K562 (cell line): Measurements from ENCODE around the gene LRRC51. TPM values are rescaled to one million over a fixed set of nuclear protein-coding genes. Genes with fewer than 3 reads are reported as not detected.

Experiments used
- MYC ChIP-seq, 2 experiments: fragments of 250-450 bp in 1 of 2; sonication (Bioruptor Pico) in 1 of 2; IDR thresholded peaks; 2 replicates each; pipeline versions ENCODE4 v1.5.1 to v1.6.1; 2012 to 2021; ENCODE audit warnings: low read depth in 2 of 2, borderline replicate concordance in 1 of 2, improper control_type of control experiment in 1 of 2, low read length in 1 of 2, mild to moderate bottlenecking in 1 of 2, moderate library complexity in 1 of 2
- NEUROD1 ChIP-seq: fragments of 150-350 bp; IDR thresholded peaks from 2 replicates; pipeline ENCODE4 v1.6.1; 2014; ENCODE audit warnings: borderline replicate concordance, low read length, low read depth; ENCODE audit not compliant: partially characterized antibody
- NR3C1 ChIP-seq: sonication (generic); formaldehyde crosslinking; IDR thresholded peaks from 2 replicates; pipeline ENCODE4 v1.8.1; 2022; ENCODE audit warnings: missing genetic modification reagents
- PCBP2 ChIP-seq: fragments of 200-400 bp; formaldehyde crosslinking; IDR thresholded peaks from 2 replicates; pipeline ENCODE4 v1.6.1; 2018; ENCODE audit warnings: low read length, low read depth, mild to moderate bottlenecking, moderate library complexity; ENCODE audit not compliant: poor library complexity, severe bottlenecking
- SOX6 ChIP-seq: fragments of 450-650 bp; IDR thresholded peaks from 2 replicates; pipeline ENCODE4 v1.6.1; 2014; ENCODE audit warnings: mild to moderate bottlenecking
- ZBTB1 ChIP-seq: sonication (generic); formaldehyde crosslinking; IDR thresholded peaks from 2 replicates; pipeline ENCODE4 v1.8.1; 2023; ENCODE audit warnings: missing genetic modification reagents, low read depth, mild to moderate bottlenecking, borderline replicate concordance
- ZNF124 ChIP-seq: sonication (generic); formaldehyde crosslinking; IDR thresholded peaks from 2 replicates; pipeline ENCODE4 v1.8.1; 2022; ENCODE audit warnings: missing genetic modification reagents
- ZNF175 ChIP-seq: fragments of 200-800 bp; sonication (Bioruptor generic); IDR thresholded peaks from 2 replicates; pipeline ENCODE4 v1.6.1; 2016; ENCODE audit warnings: low read depth, mild to moderate bottlenecking, missing genetic modification characterization, missing compliant biosample characterization
- ZNF239 ChIP-seq: fragments of 250-450 bp; sonication (Bioruptor Pico); IDR thresholded peaks from 2 replicates; pipeline ENCODE4 v1.4.0; 2020; ENCODE audit warnings: mild to moderate bottlenecking
- ZNF583 ChIP-seq: fragments of 250-450 bp; sonication (Bioruptor Pico); IDR thresholded peaks from 2 replicates; pipeline ENCODE4 v1.4.0; 2020
- polyA plus RNA-seq, 8 experiments: library from polyadenylated mRNA; depleted of rRNA in 4 of 8; stranded (reverse) in 5 of 8; unstranded in 3 of 8; fragments of >200 nt; fragmentation: Nextera tagmentation in 2 of 8; fragmentation: Illumina TruSeq in 1 of 8; extraction: Ambion mirVana in 2 of 8; extraction: Trizol in 1 of 8; gene quantifications; 2 replicates each; pipeline versions ENCODE4 v1.2.1 to v1.2.3, GENCODE V29; 2011 to 2014; ENCODE audit warnings: inconsistent platforms in 1 of 8, missing spikeins in 1 of 8
- total RNA-seq, 7 experiments: library from RNA; depleted of rRNA in 6 of 7; stranded (reverse); fragments of >200 nt in 6 of 7; fragmentation: Illumina TruSeq in 2 of 7; extraction: Trizol in 2 of 7; gene quantifications; 2 replicates each; pipeline versions ENCODE4 v1.2.1 to v1.2.3, GENCODE V29; 2011 to 2021; ENCODE audit warnings: low replicate concordance in 1 of 7
- TF ChIP-seq, protein P1 (sequence below): sonication (generic); formaldehyde crosslinking; IDR thresholded peaks from 2 replicates; pipeline ENCODE4 v1.8.1; 2022; ENCODE audit warnings: missing genetic modification reagents
- TF ChIP-seq, protein P2 (sequence below): fragments of 250-450 bp; sonication (Bioruptor Pico); IDR thresholded peaks from 2 replicates; pipeline ENCODE4 v1.8.0; 2022; ENCODE audit warnings: inconsistent platforms, mild to moderate bottlenecking, moderate library complexity, borderline replicate concordance
- TF ChIP-seq, protein P3 (sequence below): fragments of 250-450 bp; sonication (Bioruptor Pico); IDR thresholded peaks from 2 replicates; pipeline ENCODE4 v1.5.0; 2021; ENCODE audit warnings: mild to moderate bottlenecking, moderate library complexity
- TF ChIP-seq, protein P4 (sequence below): fragments of 250-450 bp; sonication (Bioruptor Pico); IDR thresholded peaks from 2 replicates; pipeline ENCODE4 v1.4.0; 2020; ENCODE audit warnings: mild to moderate bottlenecking, moderate library complexity
- TF ChIP-seq, protein P5 (sequence below), 2 experiments: fragments of 250-450 bp in 1 of 2; fragments of 450-650 bp in 1 of 2; sonication (Bioruptor Pico) in 1 of 2; IDR thresholded peaks; 2 replicates each; pipeline versions ENCODE4 v1.6.1 to v1.8.0; 2016 to 2021; ENCODE audit warnings: mild to moderate bottlenecking in 2 of 2, moderate library complexity in 2 of 2, missing compliant biosample characterization in 1 of 2, missing genetic modification characterization in 1 of 2

LRRC51 gene
- total and polyA plus RNA-seq, 9 of the 15 experiments (the other 6 are each of a cell fraction or from before 2014, with no cell fraction given), result 4.7 to 10.6 (median 5.6) TPM

DNA sequence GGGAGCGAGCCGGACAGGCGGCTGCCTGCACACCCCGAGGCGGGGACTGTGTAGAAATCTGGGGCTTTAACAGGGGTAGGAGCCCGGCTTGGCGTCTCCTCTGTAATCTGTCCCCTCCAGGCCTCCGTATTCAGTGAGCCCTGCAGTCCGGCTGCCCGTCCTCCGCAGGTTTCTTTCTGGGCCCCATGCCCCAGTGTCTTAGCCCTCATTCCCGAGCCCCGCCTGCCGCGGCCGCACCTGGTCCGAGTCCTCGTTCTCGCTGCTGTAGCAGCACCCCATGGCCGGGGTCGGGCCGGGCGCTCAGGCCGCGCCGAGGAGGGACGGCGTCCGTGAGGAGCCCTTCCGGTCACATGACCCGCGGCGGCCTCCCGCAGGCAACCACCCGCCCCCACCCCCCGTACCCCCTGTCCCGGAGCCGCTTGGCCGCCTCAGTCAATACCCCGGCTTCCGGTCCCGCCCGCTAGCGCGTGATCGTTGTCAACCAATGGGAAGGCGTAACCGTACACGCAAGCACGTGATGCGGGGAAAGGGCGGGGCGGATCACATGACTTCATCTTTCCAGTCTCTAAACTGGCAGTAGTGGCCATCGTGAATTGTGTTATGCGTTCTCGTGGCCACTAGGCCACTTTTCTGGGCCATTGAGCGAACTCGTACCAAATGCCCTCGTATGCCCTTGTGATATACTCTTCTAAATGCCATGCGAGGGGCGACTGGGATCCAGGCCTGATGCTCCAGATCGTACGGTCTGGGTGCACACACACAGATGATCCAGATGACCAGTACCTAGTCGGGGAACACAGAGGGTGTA, 22.5 kb downstream of the LRRC51 start, which contains the start of gene LAMTOR1 (continued):
- TF ChIP-seq, protein P1, sequence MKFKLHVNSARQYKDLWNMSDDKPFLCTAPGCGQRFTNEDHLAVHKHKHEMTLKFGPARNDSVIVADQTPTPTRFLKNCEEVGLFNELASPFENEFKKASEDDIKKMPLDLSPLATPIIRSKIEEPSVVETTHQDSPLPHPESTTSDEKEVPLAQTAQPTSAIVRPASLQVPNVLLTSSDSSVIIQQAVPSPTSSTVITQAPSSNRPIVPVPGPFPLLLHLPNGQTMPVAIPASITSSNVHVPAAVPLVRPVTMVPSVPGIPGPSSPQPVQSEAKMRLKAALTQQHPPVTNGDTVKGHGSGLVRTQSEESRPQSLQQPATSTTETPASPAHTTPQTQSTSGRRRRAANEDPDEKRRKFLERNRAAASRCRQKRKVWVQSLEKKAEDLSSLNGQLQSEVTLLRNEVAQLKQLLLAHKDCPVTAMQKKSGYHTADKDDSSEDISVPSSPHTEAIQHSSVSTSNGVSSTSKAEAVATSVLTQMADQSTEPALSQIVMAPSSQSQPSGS (CRISPR knock-in tag), result no peak
- TF ChIP-seq SOX6 (peak; percentile 57; the same call in 1 of the 2 replicates), ZBTB1 (no peak), NR3C1 (CRISPR knock-in tag) (no peak), PCBP2 (no peak), ZNF239 (CRISPR knock-in tag) (no peak), ZNF175 (CRISPR knock-in tag) (peak; percentile 79), MYC (IDR thresholded peaks at IDR 0.05; ENCODE audit: low read depth, low read length) (peak; percentile 70), MYC (CRISPR knock-in tag; IDR thresholded peaks at IDR 0.05; ENCODE audit: borderline replicate concordance, low read depth) (no peak; the same call in 1 of the 2 replicates), ZNF583 (CRISPR knock-in tag) (peak; percentile 47; the same call in 1 of the 2 replicates), NEUROD1 (no peak), ZNF124 (no peak)
- TF ChIP-seq, protein P2, sequence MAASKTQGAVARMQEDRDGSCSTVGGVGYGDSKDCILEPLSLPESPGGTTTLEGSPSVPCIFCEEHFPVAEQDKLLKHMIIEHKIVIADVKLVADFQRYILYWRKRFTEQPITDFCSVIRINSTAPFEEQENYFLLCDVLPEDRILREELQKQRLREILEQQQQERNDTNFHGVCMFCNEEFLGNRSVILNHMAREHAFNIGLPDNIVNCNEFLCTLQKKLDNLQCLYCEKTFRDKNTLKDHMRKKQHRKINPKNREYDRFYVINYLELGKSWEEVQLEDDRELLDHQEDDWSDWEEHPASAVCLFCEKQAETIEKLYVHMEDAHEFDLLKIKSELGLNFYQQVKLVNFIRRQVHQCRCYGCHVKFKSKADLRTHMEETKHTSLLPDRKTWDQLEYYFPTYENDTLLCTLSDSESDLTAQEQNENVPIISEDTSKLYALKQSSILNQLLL, result no peak
- TF ChIP-seq, protein P3, sequence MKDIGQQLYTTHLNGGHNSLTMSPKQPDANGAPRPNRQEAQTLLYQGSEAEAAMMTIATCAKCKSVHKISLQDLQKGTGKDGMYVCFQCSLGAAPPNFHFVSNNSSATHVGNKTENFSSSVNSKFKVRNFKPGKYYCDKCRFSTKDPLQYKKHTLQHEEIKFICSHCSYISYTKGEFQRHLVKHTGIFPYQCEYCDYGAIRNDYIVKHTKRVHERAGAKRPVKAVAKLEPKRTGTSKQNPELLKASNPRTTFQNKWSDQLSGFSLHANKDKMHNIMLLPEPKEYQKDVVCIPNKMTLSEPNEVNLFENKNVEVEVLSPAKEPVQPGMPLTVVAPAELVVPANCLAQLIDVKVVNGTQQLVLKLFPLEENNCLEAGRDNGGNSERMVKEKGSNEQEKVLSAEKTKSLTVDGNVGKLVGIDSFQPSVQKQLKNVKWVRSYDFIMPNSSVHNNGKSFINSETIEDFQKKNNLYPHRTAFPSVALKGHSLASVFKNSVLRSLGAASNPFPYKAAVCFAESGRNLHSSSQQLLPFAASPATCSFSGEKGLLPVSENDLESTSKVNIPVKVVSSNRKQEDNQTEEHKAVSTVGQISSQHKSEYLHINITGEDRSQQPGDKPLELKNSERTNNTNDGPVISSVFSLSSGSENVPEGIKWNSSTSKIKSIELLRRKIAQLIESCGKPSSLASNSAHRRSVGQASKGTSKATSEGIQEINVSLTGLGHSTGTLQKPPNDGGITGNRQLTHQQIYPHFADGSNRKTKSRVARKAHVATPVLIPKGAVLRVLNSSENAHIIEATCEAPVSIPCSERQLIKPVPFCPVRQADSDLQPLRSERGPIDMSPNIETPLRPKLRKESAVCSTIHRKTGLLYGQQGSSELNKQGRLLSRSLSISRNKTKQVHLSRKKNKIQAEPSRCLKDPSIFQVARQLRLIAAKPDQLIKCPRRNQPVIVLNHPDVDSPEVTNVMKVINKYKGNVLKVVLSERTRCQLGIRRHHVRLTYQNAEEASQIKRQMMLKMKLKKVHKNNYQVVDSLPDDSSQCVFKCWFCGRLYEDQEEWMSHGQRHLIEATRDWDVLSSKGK (CRISPR knock-in tag), result no peak
- TF ChIP-seq, protein P4, sequence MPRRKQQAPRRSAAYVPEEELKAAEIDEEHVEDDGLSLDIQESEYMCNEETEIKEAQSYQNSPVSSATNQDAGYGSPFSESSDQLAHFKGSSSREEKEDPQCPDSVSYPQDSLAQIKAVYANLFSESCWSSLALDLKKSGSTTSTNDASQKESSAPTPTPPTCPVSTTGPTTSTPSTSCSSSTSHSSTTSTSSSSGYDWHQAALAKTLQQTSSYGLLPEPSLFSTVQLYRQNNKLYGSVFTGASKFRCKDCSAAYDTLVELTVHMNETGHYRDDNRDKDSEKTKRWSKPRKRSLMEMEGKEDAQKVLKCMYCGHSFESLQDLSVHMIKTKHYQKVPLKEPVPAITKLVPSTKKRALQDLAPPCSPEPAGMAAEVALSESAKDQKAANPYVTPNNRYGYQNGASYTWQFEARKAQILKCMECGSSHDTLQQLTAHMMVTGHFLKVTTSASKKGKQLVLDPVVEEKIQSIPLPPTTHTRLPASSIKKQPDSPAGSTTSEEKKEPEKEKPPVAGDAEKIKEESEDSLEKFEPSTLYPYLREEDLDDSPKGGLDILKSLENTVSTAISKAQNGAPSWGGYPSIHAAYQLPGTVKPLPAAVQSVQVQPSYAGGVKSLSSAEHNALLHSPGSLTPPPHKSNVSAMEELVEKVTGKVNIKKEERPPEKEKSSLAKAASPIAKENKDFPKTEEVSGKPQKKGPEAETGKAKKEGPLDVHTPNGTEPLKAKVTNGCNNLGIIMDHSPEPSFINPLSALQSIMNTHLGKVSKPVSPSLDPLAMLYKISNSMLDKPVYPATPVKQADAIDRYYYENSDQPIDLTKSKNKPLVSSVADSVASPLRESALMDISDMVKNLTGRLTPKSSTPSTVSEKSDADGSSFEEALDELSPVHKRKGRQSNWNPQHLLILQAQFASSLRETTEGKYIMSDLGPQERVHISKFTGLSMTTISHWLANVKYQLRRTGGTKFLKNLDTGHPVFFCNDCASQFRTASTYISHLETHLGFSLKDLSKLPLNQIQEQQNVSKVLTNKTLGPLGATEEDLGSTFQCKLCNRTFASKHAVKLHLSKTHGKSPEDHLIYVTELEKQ (CRISPR knock-in tag), result no peak
- TF ChIP-seq, protein P5, sequence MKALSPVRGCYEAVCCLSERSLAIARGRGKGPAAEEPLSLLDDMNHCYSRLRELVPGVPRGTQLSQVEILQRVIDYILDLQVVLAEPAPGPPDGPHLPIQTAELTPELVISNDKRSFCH (CRISPR knock-in tag; IDR thresholded peaks at IDR 0.05), result no peak
- TF ChIP-seq, protein P5 (tag; IDR thresholded peaks at IDR 0.05), result peak; percentile 16
